OCI-M1 (cell line): Measurements from ENCODE around the gene RTN4R.

Experiments used
- DNase-seq: peaks from one replicate; lab custom pipeline; 2025; lab: John Stamatoyannopoulos, UW

RTN4R gene

GRCh38 chr22:20257212-20258020, 10.7 kb downstream of the RTN4R start:
- DNase-seq: no peak

GRCh38 chr22:20256551-20257211, 11.4 kb downstream of the RTN4R start:
- no peak for DNase-seq

DNA sequence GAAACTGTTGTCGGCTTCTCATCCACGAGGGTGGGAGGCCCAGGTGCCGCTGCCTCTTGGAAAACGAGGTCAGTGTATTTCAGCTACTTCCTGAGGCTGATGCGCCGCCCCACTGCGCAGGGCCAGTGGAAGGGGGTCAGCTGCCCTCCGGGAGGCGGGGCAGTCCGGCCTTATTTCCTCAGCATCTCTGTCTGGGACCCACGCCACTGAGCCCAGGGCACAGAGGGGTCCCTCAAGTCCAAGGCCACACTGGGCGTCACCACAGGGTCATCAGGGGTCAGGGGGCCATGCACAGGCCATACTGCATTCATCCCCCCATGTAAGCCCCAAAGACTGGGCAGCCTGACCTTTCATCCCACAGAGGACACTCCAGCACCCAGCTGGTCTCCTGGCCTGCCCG, 12.1 kb downstream of the RTN4R start:
- no peak for DNase-seq

DNA sequence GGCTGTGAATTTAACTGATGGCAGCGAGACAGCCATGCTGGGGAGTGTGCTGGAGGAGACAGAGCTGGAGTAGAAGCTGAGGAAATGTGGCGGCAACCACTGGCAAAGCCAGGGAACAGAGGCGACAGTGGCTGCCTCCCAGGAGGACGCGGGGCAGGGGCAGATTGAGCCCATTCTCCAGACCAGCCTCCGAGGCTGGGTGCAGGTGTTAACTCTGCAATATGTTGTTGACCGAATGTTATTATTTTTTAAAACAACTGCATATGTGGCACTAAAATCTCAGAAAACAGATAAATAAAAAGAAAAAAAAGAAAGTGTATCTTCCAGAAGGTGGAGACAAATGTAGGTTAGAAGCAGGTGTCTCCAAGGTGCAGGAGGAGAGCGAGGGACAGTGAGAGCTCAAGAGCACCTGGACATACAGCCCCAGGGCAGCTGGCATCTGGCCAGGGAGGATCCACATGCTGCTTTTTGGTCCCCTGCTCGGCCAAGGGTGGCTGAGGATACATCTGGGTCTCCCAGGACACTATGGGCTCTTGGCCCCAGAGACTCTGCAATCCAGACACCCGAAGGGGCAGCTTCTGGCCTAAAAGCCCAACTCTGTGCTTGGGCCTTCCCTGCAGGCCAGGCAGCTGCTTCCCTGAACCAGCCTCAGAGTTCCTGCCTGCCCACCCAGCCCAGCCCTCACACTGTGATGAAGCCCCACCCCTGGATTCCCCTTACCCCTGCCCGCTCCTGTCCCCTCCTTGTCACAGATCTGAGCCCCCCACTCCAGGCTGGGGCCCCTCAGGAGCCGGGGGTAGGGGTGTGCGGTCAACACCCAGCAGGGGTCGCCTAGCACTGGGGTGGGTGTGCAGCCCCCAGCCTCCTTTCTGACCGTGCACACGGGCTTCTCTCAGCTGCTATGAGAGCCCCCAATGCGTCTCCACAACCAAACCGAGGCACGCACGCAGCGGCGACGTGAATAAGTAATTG, 12.9 kb downstream of the RTN4R start:
- no peak for DNase-seq

DNA sequence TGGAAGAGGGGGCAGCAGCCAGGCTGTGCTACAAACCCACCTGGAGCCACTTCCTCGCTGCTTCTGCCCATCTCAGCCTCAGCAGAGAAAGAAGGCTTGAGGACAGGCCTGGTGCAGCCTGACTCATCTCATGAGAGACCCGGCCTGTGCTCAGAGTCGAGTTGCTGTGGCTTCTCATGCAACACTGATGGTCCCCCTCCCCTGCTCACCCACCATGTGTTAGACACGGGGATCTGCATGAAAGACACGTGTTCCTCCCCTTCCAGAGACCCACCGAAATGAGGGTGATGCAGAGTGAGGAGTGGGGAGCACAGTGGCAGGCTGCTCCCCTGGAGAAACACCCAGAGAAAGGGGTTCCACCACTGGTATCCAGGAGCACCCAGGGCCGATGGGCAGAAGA, 15.0 kb downstream of the RTN4R start:
- no peak for DNase-seq

DNA sequence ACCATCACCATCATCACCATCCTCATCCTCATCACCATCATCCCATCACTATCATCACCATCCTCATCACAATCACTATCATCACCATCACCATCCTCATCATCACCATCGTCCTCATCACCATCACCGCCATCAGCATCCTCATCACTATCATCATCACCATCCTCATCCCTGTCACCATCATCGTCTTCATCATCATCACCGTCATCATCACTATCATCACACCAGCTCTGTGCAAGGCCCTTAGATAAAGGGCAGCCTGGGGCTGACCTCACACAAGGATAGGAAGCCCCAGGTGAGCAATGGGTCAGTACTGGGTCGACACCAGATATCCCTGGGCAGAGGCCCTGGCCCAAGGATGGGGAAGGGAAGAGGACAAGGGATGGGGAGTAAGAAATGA, 16.1 kb downstream of the RTN4R start:
- no peak for DNase-seq

DNA sequence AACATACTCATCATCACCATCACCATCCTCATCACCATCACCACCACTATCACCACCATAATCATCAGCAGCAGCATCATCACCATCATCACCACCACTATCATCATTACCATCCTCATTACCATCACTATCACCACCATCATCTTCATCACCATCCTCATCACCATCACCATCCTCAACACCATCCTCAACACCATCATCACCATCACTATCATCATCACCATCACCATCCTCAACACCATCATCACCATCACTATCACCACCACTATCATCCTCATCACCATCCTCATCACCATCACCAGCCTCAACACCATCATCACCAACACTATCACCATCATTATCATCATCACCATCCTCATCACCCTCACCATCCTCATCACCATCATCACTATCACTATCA, 16.6 kb downstream of the RTN4R start:
- no peak for DNase-seq

GRCh38 chr22:20249797-20250354, 18.2 kb downstream of the RTN4R start:
- no peak for DNase-seq

GRCh38 chr22:20248461-20248978, 19.6 kb downstream of the RTN4R start:
- no peak for DNase-seq

DNA sequence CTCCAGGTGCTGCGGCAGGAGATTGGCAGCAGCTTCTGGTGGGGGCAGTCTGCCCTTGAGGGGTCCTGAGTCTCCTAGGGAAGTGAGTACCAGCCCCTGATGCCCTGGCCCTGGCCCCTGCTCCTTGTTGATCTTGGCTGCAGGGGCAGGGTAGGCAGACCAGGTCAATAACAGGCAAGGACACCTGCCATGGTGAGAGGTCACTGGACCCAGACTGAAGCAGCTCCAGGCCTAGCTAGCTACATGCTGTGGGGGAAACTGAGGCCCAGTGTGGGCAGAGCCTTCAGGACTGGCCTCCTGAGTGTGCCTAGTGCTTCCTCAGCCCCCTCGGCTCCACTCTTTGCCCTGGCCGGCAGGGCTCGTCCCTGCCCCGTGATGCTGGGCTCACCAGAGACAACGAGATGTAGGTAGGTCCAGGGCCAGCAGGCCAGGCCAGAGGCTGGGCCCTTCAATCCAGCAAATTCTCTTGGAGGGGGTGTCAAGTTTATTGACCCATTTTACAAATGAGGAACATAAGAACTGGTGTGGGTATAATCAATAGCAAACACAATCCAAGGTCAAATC, 20.4 kb downstream of the RTN4R start:
- no peak for DNase-seq

DNA sequence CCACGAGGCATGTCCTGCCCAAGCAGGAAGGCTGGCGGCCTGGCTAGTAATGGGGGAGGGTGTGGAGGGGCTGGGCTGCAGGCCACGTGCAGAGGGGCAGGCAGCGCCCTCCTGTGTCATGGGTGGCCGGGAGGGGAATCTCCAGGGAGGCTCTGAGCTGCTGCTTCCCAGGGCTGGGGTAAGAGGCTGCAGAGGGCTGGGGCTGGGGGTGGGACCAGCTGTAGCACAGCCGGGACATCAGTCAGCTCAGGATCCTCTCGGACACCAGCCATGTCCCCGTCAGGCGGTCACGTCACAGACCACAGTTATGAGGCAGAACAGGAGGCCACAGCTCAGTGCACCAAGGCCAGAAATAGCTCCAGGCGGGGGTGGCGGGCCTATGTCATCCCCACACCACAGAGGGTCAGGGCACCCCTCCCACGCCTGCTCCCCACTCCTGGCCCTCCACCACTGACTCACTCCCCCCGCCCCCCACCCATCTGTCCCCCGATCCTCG, 21.1 kb downstream of the RTN4R start:
- peak; percentile 47 for DNase-seq

GRCh38 chr22:20246368-20247009, 21.6 kb downstream of the RTN4R start:
- DNase-seq: no peak

DNA sequence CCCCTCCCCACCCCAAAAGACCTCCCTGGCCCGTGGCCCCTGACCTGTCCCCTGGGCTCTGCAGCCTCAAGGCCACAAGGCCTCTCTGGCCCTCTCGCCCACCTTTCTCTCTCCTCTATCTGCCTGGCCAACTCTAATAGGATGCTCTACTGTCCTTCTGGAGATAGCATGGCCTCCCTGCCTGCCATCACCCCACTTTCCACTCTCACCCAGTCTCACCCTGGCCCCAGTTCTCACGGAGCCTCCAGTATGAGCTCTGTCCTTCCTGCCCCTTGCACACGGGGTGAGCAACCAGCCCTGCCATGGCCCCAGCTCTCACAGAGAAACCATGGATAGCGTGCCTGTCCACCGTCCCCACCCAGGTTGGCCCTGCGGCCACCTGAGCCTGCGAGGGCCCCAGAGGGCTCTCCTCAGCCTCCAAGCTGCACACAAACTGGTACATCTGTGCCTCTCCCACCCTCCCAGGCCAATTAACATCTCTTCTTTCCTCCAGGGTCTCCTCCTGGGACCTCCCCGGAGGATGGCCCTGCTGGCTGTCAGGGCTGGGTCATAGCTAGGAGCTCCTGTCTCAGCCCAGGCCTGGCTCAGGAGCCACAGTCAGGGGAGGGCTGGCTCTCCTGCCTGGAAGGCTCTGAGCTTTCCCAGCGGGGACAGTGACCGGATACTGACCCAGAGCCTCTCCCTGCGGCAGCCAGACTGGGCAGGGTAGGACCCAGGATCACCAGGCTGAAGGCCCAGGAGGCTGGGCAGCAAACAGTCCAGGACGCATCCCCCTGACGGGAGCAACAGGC, 22.3 kb downstream of the RTN4R start:
- DNase-seq: no peak

DNA sequence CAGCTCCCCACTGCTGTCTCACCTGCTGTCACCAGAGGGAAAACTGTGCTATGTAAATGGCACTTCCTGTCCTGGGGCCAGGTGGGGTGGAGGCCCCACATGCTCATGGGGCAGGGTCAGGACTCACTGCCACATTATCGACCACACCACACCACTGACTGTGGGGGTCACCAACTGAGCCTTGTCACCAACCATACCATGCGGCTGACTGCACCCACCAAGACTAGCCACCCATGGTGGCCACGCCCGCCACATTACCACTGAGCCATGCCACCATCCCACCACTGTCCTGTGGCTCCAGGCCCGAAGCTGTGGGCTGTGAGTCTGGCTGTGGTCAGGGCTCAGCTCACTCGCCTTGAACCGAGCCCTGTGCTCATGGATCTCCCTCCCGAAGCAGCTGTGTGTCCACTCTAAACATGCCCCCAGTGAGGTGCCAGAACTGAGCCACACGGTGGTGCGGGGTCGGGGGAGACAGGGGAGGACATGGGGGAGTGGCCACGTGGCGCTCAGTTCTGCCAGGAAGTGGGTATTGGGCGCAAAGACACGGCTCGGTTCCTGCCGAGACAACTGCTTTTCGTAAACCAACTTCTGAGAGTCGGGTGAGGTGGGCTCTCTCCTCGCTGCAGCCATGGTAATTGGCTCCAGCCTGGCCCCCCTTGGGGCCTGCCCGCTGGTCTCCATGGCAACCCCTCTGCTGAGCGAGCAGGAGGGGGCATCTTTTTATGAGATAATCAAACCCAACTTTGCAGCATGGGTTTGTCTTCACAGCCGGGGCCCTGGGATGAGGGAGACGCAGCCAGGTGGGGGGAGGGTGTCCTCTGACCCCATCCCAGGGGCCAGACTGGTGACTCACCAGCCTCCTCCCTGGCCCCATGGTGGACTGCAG, 23.2 kb downstream of the RTN4R start:
- DNase-seq: no peak

GRCh38 chr22:20244250-20244648, 23.9 kb downstream of the RTN4R start:
- DNase-seq: no peak

DNA sequence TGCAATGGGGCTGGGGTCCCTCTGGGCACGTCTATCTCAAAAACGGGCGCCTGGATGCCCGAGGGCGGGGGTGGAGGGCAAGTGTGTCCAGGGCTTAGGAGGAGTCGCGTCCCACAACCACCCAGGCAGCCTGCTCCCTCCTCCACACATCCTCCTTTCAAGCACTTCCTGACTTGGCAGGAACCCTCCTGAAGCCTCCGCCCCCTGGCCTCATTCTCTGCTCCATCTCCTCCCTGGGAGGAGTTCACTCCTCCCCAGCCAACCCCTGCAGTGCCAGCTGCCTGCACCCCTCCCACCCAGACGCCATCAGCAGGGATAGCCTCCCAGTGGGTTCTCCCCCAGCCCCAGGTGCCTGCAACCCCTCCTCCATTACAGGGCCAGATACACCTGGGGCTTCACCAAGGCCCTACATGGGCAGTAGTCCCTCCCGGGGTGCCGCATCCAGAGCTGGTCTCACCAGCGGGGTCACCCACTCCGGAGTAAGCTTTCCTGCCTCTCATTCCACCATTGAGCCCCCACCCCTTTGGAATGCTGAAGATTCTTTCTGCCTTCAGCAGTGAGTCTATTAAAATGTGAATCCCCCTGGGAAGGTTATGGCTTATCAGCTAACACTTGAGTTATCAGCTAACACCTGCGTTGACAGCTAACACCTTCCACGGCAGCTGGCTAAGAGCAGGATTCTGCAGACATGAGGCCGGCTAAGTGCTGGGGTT, 24.4 kb downstream of the RTN4R start:
- DNase-seq: peak; percentile 47

DNA sequence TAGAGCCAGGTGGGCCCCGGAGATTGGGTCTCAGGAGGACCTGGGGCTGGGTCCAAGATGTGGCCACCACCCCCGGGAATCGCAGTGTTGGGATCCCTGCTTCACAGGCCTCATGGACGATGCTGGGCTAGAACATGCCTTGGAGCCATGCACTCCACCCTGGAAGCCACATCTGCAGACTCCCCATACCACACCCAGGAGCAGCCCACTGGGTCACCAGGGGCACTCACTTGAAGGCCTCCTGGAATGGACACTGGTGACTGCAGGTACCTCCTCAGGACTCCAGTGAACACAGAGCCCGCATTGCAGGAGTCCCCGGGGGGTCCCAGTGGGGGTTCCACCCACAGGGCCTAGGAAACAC, 25.0 kb downstream of the RTN4R start:
- DNase-seq: no peak

GRCh38 chr22:20242393-20243175, 25.5 kb downstream of the RTN4R start:
- no peak for DNase-seq
